Stimulated activated memory B cell treated with anti-CD40 and anti-IgM and Interleukin-4, amounts not matched to agents 10 μg/mL and 1 μg/mL and 100 μg/mL, for 72 hours (primary cell): ENCODE data around the gene PC.
"Not testable (repeated sequence)": the region's sequence is repeated elsewhere in the genome, so short reads cannot be mapped to it uniquely, and the experiment has no call there.

Experiments
- ATAC-seq: fragments of 150-1000 bp; cut with Tn5 transposase; 2 replicates; pipeline ENCODE4 v1.10.0; 2021
- H3K27ac Mint-ChIP-seq: one replicate; pipeline ENCODE4 v1.8.0; 2022; ENCODE audit warnings: mild to moderate bottlenecking, mixed read lengths
- H3K27me3 Mint-ChIP-seq: one replicate; pipeline ENCODE4 v1.8.0; 2022; ENCODE audit warnings: mixed read lengths
- H3K36me3 Mint-ChIP-seq: one replicate; pipeline ENCODE4 v1.8.0; 2022; ENCODE audit warnings: mixed read lengths
- H3K4me1 Mint-ChIP-seq: one replicate; pipeline ENCODE4 v1.8.0; 2022; ENCODE audit warnings: mixed read lengths
- H3K4me3 Mint-ChIP-seq: one replicate; pipeline ENCODE4 v1.8.0; 2022; ENCODE audit warnings: mild to moderate bottlenecking, moderate library complexity, mixed read lengths
- H3K9me3 Mint-ChIP-seq: one replicate; pipeline ENCODE4 v1.8.0; 2022; ENCODE audit warnings: mixed read lengths

Gene PC

DNA sequence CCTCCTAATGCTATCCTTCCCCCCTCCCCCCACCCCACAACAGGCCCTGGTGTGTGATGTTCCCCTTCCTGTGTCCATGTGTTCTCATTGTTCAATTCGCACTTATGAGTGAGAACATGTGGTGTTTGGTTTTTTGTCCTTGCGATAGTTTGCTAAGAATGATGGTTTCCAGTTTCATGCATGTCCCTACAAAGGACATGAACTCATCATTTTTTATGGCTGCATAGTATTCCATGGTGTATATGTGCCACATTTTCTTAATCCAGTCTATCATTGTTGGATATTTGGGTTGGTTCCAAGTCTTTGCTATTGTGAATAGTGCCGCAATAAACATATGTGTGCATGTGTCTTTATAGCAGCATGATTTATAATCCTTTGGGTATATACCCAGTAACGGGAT is 133.6 kb downstream of the PC start:
- peaks cover 15% of the 10 kb centered on the region for H3K36me3 Mint-ChIP-seq
- not testable (repeated sequence) for H3K27ac Mint-ChIP-seq, H3K27me3 Mint-ChIP-seq, H3K9me3 Mint-ChIP-seq, H3K4me3 Mint-ChIP-seq, ATAC-seq, H3K4me1 Mint-ChIP-seq

DNA sequence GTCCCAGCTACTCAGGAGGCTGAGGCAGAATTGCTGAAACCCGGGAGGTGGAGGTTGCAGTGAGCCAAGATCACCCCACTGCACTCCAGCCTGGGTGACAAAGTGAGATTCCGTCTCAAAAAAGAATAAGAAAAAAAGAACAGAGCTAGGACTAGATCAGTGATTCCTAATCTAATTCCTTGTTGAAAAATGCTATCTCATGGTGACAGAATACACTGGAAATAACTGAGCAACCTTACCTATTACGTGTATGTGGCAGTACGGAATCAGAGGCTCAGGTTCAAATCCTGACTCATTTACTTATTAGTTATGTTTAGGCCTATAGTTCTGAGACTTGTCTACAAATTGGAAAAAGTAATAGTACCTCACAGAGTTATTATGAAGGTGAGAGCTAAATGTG is 134.5 kb downstream of the PC start:
- no peak overlapping the region for H3K27ac Mint-ChIP-seq
- H3K4me3 Mint-ChIP-seq, result no peak overlapping the region
- H3K36me3 Mint-ChIP-seq, result peaks cover 15% of the 10 kb centered on the region
- no peak for ATAC-seq
- no peaks in the 10 kb centered on the region for H3K9me3 Mint-ChIP-seq
- no peaks in the 10 kb centered on the region for H3K27me3 Mint-ChIP-seq
- no peaks in the 10 kb centered on the region for H3K4me1 Mint-ChIP-seq

DNA sequence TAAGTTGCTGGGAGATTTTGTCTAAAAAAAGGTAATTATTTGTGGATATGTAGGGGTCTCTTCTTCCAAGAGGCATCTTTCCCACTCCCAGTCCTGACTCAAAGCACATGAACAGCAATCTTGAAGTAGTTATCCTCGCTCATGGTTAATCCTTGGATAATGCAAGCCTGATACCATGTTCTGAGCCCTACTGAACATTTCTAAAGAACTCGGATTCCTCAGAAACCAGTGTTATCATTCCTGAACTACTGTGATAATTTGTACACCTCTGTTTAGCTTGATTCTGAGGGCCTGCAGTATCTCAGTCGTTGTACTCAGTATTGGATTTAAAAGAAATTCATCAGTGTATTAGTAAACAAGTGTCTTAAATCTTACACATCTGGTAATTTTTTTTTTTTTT is 137.3 kb downstream of the PC start:
- H3K36me3 Mint-ChIP-seq, result peaks cover 10% of the 10 kb centered on the region

DNA sequence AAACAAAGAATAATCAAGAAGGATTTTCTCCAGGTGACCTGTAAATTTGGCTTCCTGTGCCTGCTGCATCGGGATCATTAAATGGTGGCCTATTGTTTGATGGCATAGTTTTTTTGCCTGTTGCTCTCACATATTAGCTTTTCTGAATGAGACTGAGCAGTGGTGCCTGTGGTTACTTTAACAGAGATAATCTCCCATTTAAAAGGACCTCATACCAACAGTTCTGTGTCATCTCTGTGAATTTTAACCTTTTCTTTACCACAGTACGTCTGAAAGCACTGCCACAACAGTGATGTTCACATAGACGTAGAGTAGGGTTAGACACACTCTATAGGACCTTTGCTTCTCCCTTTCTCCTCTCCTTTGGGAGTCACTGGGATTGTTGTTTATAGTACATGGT is 137.8 kb downstream of the PC start:
- Mint-ChIP-seq H3K4me3 (no peak overlapping the region), H3K36me3 (peaks cover 10% of the 10 kb centered on the region), H3K27ac (no peak overlapping the region), H3K9me3 (no peaks in the 10 kb centered on the region), H3K27me3 (no peaks in the 10 kb centered on the region), H3K4me1 (no peaks in the 10 kb centered on the region)
- no peak for ATAC-seq

More for the DNA sequence above, 137.3 kb downstream of the PC start:
- H3K4me3 Mint-ChIP-seq, result no peak overlapping the region
- no peaks in the 10 kb centered on the region for H3K27me3 Mint-ChIP-seq
- ATAC-seq, result no peak
- no peaks in the 10 kb centered on the region for H3K9me3 Mint-ChIP-seq
- no peak overlapping the region for H3K27ac Mint-ChIP-seq
- H3K4me1 Mint-ChIP-seq, result no peaks in the 10 kb centered on the region

DNA sequence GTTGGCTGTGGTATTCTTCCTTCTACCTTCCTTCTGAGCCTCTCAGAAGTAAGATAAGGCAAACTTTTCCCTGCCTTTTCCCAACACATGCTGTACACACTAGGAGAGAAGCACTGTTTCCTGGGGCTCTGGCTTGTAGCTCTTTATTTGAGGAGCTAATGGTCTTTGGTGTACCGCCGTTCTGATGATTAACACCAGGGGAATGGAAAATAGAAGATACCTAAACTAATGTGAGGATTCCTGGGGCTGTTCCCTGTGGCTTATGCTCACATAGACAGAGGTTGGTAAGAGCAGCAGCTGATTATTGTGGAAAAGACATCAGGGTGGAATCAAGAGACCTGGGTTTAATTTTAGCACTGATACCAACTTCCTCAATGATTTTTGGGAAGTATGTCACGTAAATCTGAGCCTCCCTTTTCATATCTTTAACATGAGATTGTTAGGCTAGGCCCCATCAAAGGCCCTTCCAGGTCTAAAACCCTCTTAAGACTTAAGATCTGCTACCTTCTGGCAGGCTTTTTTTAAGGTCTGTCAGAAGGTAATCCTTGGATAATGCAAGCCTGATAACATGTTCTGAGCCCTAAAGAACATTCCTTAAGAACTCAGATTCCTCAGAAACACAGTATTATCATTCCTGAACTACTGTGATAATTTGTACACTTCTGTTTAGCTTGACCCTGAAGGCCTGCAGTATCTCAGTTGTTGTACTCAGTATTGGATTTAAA is 139.8 kb downstream of the PC start:
- H3K4me3 Mint-ChIP-seq, result no peak overlapping the region
- H3K4me1 Mint-ChIP-seq, result no peaks in the 10 kb centered on the region
- H3K27ac Mint-ChIP-seq, result no peak overlapping the region
- peaks cover 10% of the 10 kb centered on the region for H3K36me3 Mint-ChIP-seq
- H3K27me3 Mint-ChIP-seq, result no peaks in the 10 kb centered on the region
- H3K9me3 Mint-ChIP-seq, result no peaks in the 10 kb centered on the region
- ATAC-seq, result no peak

DNA sequence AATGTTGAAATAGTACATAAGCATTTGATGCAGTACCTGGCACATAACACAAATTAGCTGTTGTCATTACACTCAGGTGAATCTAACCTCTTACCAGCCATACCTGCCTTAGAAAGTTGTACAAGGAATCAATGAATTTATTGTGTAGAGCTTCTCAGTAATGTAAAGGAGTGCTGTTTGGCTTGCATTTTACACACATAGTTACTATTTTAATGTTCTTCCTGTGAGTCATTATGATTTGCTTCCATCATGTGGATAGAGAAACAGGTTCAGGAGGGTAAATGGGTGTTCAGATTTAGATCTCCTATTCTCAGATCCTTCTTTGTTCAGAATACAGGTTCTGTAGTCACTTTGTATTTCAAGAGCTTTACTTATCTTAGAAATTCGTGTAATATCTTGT is 142.5 kb downstream of the PC start:
- Mint-ChIP-seq H3K27me3 (no peaks in the 10 kb centered on the region), H3K4me3 (no peak overlapping the region), H3K4me1 (no peaks in the 10 kb centered on the region), H3K9me3 (no peaks in the 10 kb centered on the region), H3K36me3 (peaks cover 17% of the 10 kb centered on the region), H3K27ac (no peak overlapping the region)
- no peak for ATAC-seq

DNA sequence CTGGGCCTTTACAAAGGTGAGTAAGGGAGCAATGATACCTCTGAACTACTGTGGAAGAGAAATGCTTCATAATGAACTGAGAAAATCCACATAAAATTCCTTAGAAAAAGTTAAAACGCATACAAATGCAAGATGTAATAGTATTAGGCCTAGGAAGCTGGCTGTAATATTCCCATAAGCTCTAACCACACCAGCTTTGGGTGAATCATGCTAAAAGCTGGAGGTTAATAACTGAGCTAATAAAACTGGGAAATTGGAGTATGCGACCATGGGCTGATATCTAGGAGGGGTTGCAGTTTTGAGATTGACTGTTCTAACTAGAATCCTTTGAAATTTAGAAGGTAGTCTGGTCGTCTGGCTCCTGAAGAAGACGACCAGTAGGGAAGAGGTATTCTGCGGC is 143.5 kb downstream of the PC start:
- Mint-ChIP-seq H3K36me3 (peaks cover 23% of the 10 kb centered on the region), H3K9me3 (no peaks in the 10 kb centered on the region), H3K27ac (no peak overlapping the region), H3K4me3 (no peak overlapping the region), H3K27me3 (no peaks in the 10 kb centered on the region), H3K4me1 (no peaks in the 10 kb centered on the region)
- ATAC-seq, result no peak

DNA sequence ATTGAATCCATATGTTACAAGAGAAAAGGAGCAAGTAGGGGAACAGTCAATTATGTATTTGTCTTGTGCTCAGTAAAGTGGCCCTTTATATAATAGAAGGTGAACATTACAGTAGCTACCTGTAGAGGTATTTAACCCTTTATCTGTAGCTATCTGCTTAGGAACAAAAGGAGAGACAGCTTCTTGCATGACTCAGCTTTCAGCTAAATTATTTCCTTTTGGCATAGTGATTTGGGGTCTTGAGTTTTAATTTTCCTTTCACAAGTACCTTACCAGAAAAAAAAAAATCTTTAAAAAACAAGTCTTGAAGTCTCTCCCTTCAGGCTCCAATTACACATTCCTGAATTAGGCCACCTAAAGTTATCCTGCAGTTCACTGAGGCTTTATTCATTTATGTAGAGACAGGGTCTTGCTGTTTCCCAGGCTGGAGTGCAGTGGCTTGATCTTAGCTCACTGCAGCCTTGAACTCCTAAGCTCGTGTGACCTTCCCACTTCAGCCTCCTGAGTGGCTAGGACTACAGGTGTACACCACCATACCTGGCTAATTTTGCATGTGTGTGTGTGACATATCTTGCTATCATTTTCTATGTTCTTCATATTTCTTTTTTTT is 147.5 kb downstream of the PC start:
- peaks cover 6% of the 10 kb centered on the region for H3K4me1 Mint-ChIP-seq
- no peak overlapping the region for H3K4me3 Mint-ChIP-seq
- peak overlapping the region; percentile 19 for H3K27ac Mint-ChIP-seq
- H3K9me3 Mint-ChIP-seq, result peaks cover 3% of the 10 kb centered on the region
- ATAC-seq, result no peak
- H3K36me3 Mint-ChIP-seq, result peaks cover 53% of the 10 kb centered on the region
- H3K27me3 Mint-ChIP-seq, result no peaks in the 10 kb centered on the region

DNA sequence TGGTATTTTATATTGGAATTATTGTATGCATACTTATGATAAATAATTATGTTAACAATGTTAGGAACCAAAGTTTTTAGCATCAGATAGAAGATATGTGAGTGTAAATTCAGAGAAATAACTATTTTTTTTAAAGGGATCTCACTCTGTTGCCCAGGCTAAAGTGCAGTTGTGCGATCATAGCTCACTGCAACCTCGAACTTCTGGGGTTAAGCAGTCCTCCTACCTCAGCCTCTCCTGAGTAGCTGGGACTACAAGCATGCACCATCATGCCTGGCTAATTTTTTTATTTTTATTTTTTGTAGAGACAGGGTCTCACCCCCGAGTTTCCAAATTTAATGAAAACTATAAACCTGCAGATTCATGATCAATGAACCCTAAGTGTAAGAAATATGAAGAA is 148.6 kb downstream of the PC start:
- H3K27me3 Mint-ChIP-seq, result no peaks in the 10 kb centered on the region
- no peak overlapping the region for H3K27ac Mint-ChIP-seq
- peaks cover 54% of the 10 kb centered on the region for H3K36me3 Mint-ChIP-seq
- peaks cover 6% of the 10 kb centered on the region for H3K4me1 Mint-ChIP-seq
- peaks cover 3% of the 10 kb centered on the region for H3K9me3 Mint-ChIP-seq
- ATAC-seq, result no peak
- no peak overlapping the region for H3K4me3 Mint-ChIP-seq

DNA sequence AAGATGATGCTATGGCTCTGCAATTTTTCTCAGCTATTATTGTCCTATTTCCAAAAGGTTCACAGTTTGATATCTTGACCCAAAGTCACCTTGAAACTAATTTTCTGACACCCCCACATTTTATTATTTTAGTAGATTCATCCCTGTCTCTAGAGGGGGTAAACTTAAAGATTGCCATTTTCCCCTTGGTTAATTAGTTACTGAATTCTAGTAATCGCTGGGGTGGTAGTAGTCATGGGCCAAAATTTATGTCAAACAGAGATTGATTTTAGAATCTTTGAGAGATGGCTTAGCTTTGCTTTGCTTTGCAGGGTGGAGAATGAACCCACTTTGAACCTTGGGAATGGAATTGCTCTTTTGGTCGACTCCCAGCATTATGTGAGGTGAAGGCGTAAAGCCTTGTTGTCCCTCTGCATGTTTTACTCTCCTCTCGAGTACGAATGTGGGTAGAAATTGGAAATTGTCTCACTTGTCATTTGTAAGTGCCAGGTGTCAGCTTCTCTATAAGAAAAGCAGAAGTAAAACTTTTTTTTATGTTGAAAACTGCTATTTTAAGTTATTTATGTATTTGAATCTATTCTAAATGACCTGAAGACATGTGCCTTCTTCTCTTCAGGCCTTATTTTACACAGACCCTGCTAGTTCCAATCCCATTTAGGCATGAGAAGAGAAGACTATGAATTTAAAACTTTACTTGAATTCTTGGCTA is 157.3 kb downstream of the PC start:
- Mint-ChIP-seq H3K4me3 (peak overlapping the region; percentile 19), H3K36me3 (peaks cover 26% of the 10 kb centered on the region), H3K27me3 (no peaks in the 10 kb centered on the region), H3K4me1 (peaks cover 32% of the 10 kb centered on the region), H3K9me3 (no peaks in the 10 kb centered on the region), H3K27ac (peak overlapping the region; percentile 92)
- ATAC-seq, result peak; percentile 82

DNA sequence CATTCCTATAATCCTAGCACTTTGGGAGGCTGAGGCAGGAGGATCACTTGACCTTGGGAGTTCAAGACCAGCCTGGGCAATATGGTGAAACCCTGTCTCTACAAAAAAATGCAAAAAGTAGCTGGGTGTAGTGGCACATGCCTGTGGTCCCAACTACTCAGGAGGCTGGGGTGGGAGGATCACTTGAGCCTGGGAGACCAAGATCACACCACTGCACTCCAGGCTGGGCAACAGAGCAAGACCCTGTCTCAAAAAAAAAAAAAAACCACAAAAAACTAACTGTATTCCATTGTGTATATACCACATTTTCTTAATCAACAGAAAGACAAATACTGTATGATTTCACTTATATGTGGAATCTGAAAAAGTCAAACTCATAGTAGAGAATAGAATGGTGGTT is 158.4 kb downstream of the PC start:
- not testable (repeated sequence) for H3K27me3 Mint-ChIP-seq, ATAC-seq, H3K4me3 Mint-ChIP-seq, H3K9me3 Mint-ChIP-seq
- H3K4me1 Mint-ChIP-seq, result peaks cover 32% of the 10 kb centered on the region
- H3K36me3 Mint-ChIP-seq, result peaks cover 26% of the 10 kb centered on the region
- H3K27ac Mint-ChIP-seq, result peak overlapping the region; percentile 92
